Neural crest cell (in vitro differentiated cells): ENCODE data around the gene C19orf12. TPM values are rescaled to one million over a fixed set of nuclear protein-coding genes. Genes with fewer than 3 reads are reported as not detected.

ENCODE experiments used
- DNase-seq: peaks from one replicate; pipeline ENCODE4 v3.0.0; 2021; ENCODE audit warnings: low read depth, mixed read lengths, low spot score
- H3K27ac Mint-ChIP-seq: one replicate; pipeline ENCODE4 v1.8.0; 2021; ENCODE audit warnings: mild to moderate bottlenecking, mixed read lengths; ENCODE audit not compliant: unreplicated experiment
- H3K27me3 Mint-ChIP-seq: 2 replicates; pipeline ENCODE4 v1.8.0; 2021; ENCODE audit warnings: low read depth, mild to moderate bottlenecking, mixed read lengths
- H3K36me3 Mint-ChIP-seq: 2 replicates; pipeline ENCODE4 v1.8.0; 2021; ENCODE audit warnings: low read depth, mild to moderate bottlenecking, mixed read lengths
- H3K4me1 Mint-ChIP-seq: 2 replicates; pipeline ENCODE4 v1.8.0; 2021; ENCODE audit warnings: mixed read lengths
- H3K4me3 Mint-ChIP-seq: one replicate; pipeline ENCODE4 v1.8.0; 2021; ENCODE audit warnings: mild to moderate bottlenecking, mixed read lengths
- H3K9me3 Mint-ChIP-seq: 2 replicates; pipeline ENCODE4 v1.8.0; 2021; ENCODE audit warnings: mixed read lengths
- CTCF ChIP-seq: fragments of 200-600 bp; sonication (generic); conservative IDR thresholded peaks from 2 replicates; pipeline ENCODE4 v1.5.0; 2021; ENCODE audit warnings: antibody characterized with exemption, mild to moderate bottlenecking
- total RNA-seq: library from RNA; stranded (reverse); gene quantifications from 2 replicates; pipeline ENCODE4 v1.2.1, GENCODE V29; 2021

C19orf12 gene
- total RNA-seq, 1 donor from 2014 or later = 38.1 TPM

- no peak overlapping the region for H3K4me3 Mint-ChIP-seq
- no peak overlapping the region for H3K27ac Mint-ChIP-seq
- H3K36me3 Mint-ChIP-seq = no peaks in the 10 kb centered on the region
- no peaks in the 10 kb centered on the region for H3K9me3 Mint-ChIP-seq
- H3K27me3 Mint-ChIP-seq = peaks cover 19% of the 10 kb centered on the region
- no peak for DNase-seq
- no peaks in the 10 kb centered on the region for H3K4me1 Mint-ChIP-seq
- no peak for TF ChIP-seq CTCF
These were observed 16.3 kb upstream of the C19orf12 start for GRCh38 chr19:29731331-29731850.

DNA sequence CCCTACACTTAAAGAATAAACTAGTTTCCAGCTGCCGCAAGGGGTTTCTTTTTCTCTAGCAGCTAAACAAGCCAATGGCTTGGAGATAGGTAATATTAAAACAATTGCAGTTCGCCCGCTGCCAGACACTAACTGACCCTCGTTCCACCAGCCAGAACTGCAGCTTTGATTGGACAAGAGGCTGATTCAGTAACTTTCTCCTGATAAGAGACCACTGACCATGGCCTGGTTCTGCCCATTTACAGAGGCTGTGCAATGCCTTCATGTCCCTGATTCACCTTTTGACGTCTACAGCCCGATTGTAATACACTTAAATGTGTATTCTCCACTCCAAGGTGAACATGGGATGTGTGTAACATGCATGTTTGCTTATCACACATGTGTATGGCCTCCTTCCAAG lies 12.8 kb upstream of the C19orf12 start:
- peaks cover 23% of the 10 kb centered on the region for H3K4me1 Mint-ChIP-seq
- no peak overlapping the region for H3K27ac Mint-ChIP-seq
- H3K9me3 Mint-ChIP-seq = no peaks in the 10 kb centered on the region
- no peak overlapping the region for H3K4me3 Mint-ChIP-seq
- no peaks in the 10 kb centered on the region for H3K36me3 Mint-ChIP-seq
- H3K27me3 Mint-ChIP-seq = peaks cover 19% of the 10 kb centered on the region
- no peak for TF ChIP-seq CTCF
- DNase-seq = no peak

DNA sequence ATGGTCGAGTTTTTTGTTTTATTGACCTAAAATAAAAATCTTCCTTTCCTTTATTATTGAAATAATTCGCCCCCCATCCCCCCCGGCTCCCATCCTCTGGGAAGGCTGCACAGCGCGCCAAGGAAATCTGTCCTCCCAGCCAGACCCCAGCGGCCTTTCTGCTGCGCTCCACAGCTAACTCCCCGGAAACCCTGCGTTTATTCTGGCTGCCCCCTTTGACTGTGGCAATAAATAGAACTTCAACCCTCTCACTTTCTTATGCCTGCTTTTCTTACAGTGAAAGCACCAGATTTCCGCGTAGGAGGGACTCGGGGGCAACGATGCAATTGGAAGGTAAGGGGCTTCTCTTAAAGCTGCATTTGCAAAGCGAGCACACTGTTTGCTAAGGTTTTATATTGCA lies 9.7 kb upstream of the C19orf12 start:
- TF ChIP-seq CTCF = no peak
- Mint-ChIP-seq H3K27ac (peak overlapping the region; percentile 64), H3K4me3 (peak overlapping the region; percentile 80), H3K4me1 (peaks cover 38% of the 10 kb centered on the region), H3K9me3 (no peaks in the 10 kb centered on the region), H3K36me3 (no peaks in the 10 kb centered on the region), H3K27me3 (peaks cover 10% of the 10 kb centered on the region)
- DNase-seq = no peak

GRCh38 chr19:29724102-29724641 lies 9.1 kb upstream of the C19orf12 start:
- Mint-ChIP-seq H3K36me3 (no peaks in the 10 kb centered on the region), H3K27me3 (peaks cover 4% of the 10 kb centered on the region), H3K27ac (peak overlapping the region; percentile 93), H3K9me3 (no peaks in the 10 kb centered on the region), H3K4me3 (peak overlapping the region; percentile 80), H3K4me1 (peaks cover 38% of the 10 kb centered on the region)
- TF ChIP-seq CTCF = no peak
- peak; percentile 36 for DNase-seq

DNA sequence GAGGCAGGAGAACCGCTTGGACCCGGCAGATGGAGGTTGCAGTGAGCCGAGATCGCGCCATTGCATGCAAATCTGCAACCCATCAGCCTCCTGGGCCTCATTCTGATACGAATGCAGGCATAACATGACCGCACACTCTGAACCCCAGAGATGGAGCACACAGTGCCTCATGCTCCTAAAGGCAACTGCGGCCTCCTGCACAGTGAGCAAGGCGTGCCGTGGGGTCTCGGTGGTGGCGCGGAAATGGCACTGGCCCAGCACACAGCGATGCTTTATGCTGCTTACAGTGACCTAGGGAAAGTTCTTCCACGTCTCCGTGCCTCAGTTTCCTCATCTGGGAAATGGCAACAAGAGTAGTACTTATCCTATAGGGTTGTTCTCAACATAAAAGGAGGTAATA lies 2.0 kb upstream of the C19orf12 start:
- no peak for TF ChIP-seq CTCF
- Mint-ChIP-seq H3K9me3 (no peaks in the 10 kb centered on the region), H3K36me3 (no peaks in the 10 kb centered on the region), H3K27me3 (no peaks in the 10 kb centered on the region), H3K4me1 (peaks cover 50% of the 10 kb centered on the region), H3K4me3 (no peak overlapping the region), H3K27ac (no peak overlapping the region)
- no peak for DNase-seq
